Nephron progenitor cell (in vitro differentiated cells): Measurements from ENCODE around the gene CSGALNACT2.

Source experiments
- DNase-seq: peaks from one replicate; pipeline ENCODE4 v3.0.0; 2021
- H3K27ac Mint-ChIP-seq: 2 replicates; pipeline ENCODE4 v1.8.0; 2021; ENCODE audit warnings: mild to moderate bottlenecking, moderate library complexity, mixed read lengths
- H3K27me3 Mint-ChIP-seq: 2 replicates; pipeline ENCODE4 v1.8.0; 2021; ENCODE audit warnings: mild to moderate bottlenecking, low read depth, mixed read lengths; ENCODE audit not compliant: poor library complexity
- H3K36me3 Mint-ChIP-seq: 2 replicates; pipeline ENCODE4 v1.8.0; 2021; ENCODE audit warnings: low read depth, mixed read lengths
- H3K4me1 Mint-ChIP-seq: 2 replicates; pipeline ENCODE4 v1.8.0; 2021; ENCODE audit warnings: mixed read lengths
- H3K4me3 Mint-ChIP-seq: 2 replicates; pipeline ENCODE4 v1.8.0; 2021; ENCODE audit warnings: mild to moderate bottlenecking, moderate library complexity, mixed read lengths
- H3K9me3 Mint-ChIP-seq: 2 replicates; pipeline ENCODE4 v1.8.0; 2021; ENCODE audit warnings: mild to moderate bottlenecking, moderate library complexity, mixed read lengths
- TF ChIP-seq, protein P1 (sequence below): fragments of 200-600 bp; sonication (generic); IDR thresholded peaks from 2 replicates; pipeline ENCODE4 v1.5.0; 2021; ENCODE audit warnings: antibody characterized with exemption

Gene CSGALNACT2

DNA sequence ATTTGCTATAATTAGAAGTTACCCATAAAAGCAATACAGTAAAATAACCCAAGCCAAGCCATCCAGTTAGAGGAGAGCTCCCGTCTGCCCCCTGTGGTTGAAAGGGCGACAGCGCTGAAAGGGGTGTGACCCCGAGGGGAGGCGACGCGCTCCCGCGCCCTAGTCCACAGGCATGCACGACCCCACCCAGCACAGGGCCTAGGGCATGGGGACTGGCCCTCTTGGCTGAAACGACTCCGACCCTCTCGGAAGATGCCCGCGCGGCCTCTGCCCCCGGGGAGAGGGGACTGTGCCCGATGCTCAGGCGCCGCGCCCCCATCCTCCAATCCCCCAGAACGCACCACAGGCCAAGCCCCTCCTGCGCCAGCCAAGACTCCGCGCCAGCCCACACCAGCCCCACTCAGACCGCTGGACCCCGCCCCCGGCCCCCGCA is 64.0 kb downstream of the CSGALNACT2 start:
- DNase-seq = peak; percentile 54
- Mint-ChIP-seq H3K27ac (no peak overlapping the region), H3K27me3 (peaks cover 5% of the 10 kb centered on the region), H3K9me3 (no peaks in the 10 kb centered on the region), H3K4me3 (peak overlapping the region; percentile 78), H3K36me3 (peaks cover 5% of the 10 kb centered on the region), H3K4me1 (peaks cover 7% of the 10 kb centered on the region)
- TF ChIP-seq, protein P1, sequence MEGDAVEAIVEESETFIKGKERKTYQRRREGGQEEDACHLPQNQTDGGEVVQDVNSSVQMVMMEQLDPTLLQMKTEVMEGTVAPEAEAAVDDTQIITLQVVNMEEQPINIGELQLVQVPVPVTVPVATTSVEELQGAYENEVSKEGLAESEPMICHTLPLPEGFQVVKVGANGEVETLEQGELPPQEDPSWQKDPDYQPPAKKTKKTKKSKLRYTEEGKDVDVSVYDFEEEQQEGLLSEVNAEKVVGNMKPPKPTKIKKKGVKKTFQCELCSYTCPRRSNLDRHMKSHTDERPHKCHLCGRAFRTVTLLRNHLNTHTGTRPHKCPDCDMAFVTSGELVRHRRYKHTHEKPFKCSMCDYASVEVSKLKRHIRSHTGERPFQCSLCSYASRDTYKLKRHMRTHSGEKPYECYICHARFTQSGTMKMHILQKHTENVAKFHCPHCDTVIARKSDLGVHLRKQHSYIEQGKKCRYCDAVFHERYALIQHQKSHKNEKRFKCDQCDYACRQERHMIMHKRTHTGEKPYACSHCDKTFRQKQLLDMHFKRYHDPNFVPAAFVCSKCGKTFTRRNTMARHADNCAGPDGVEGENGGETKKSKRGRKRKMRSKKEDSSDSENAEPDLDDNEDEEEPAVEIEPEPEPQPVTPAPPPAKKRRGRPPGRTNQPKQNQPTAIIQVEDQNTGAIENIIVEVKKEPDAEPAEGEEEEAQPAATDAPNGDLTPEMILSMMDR = peak; percentile 60

DNA sequence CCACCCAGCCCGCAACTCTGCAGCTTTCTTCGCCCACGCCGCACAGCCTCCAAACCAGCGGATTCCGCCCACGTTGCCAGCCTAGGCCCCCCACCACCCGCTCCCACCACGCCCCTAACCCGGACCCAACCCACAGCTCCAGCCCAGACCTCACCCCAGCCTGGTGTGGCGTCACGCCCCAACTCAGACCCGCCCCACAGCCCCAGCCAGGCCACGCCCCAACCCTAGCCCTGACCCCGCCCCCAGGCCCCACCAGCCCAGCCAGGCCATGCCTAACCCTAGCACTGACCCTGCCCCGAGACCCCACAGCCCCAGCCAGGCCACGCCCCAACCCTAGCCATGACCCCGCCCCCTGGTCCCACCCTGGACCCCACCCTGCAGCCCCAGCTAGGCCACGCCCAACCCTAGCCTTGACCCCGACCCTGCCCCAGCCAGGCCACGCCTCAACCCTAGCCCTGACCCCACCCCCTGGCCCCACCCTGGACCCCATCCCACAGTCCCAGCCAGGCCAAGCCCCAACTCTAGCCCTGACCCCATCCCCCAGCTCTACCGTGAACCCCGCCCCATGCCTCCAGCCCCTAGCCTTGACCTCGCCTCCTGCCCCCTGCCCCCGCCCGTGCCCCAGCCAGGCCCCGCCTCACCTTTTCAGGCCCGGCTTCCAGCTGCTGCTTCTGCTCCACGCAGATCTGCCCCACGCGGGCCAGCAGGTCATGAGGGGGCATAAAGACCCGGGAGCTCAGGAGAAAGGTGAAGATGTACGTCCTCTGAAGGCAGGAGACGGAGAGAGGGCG is 64.6 kb downstream of the CSGALNACT2 start:
- TF ChIP-seq, protein P1 = no peak
- Mint-ChIP-seq H3K9me3 (no peaks in the 10 kb centered on the region), H3K27ac (no peak overlapping the region), H3K4me3 (peak overlapping the region; percentile 78), H3K36me3 (peaks cover under 1% of the 10 kb centered on the region), H3K4me1 (peaks cover 7% of the 10 kb centered on the region), H3K27me3 (peaks cover 5% of the 10 kb centered on the region)
- DNase-seq = peak; percentile 83

DNA sequence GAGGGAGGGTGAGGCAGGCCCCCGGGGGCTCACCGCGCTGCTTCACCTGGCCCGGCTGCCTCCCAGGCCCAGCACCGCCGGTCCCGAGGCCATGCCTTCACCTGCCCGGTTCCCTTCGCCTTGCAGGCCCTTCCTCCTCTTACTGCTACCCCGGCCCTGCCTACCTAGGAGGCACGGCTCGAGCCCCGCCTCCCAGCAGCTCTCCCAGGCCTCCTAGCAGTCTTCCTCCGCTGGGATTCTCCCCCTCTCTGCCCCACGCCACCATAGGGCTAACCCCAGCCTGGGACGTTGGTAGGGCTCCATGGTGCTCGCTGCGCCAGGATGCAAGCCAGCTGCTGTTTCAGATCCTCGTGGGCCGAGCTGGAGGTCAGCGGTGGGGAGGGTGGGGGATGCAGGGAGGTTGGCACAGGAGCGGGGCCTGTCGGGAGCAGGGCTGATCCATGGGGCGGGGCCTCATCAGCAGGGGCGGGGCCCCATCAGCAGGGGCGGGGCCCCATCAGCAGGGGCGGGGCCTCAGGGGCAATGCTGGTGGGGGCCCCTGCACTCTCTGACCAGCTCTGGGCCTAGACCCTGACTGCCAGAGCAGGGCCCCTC is 65.3 kb downstream of the CSGALNACT2 start:
- TF ChIP-seq, protein P1 = no peak
- peaks cover 7% of the 10 kb centered on the region for H3K4me1 Mint-ChIP-seq
- no peaks in the 10 kb centered on the region for H3K36me3 Mint-ChIP-seq
- peaks cover 5% of the 10 kb centered on the region for H3K27me3 Mint-ChIP-seq
- no peak overlapping the region for H3K27ac Mint-ChIP-seq
- peak overlapping the region; percentile 78 for H3K4me3 Mint-ChIP-seq
- peak; percentile 68 for DNase-seq
- H3K9me3 Mint-ChIP-seq = no peaks in the 10 kb centered on the region

DNA sequence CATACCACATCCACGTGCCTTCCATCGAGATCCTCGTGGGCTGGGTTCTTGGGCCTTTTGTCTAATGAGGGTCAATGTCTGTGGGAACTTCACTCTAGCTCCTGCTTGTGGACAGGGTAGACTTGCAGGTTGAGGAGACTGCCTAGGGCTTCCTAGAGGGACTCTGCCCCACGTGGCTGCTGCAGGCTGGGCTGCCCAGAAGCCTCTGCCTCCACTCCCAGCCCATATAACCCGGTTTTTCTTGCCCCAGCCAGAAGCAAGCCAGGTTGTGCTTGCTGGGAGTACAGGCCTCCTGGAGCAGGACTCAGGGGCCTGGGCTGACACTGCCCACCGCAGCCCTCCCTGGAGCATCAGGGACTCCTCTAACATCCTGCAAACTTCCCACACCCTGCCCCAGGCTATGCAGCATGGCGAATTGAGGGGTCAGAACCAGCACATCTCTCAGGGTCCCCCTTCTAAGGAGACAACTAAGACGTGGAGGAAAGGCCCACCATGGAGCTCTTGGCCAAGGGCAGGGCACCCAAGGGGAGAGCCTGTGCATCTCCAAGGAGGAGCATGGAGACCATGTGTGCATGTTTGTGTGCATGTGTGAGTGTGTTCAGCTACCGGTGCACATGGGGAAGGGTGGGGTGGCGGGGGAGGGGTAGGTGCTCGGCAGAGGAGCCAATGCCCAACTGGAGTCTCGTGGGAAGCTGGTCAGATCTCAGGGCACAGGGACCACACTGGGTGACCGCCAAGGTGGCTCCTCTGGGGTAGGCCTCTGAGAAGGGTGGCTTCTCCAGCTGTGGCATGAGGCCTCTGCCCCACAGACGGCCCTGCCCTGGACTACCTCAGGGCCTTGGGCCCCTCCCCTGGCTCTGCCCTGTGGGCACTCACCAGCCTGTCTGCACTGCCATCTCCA is 66.0 kb downstream of the CSGALNACT2 start:
- no peak overlapping the region for H3K27ac Mint-ChIP-seq
- no peak overlapping the region for H3K4me3 Mint-ChIP-seq
- TF ChIP-seq, protein P1 = no peak
- no peaks in the 10 kb centered on the region for H3K9me3 Mint-ChIP-seq
- peak; percentile 6 for DNase-seq
- H3K27me3 Mint-ChIP-seq = peaks cover 5% of the 10 kb centered on the region
- peaks cover 7% of the 10 kb centered on the region for H3K4me1 Mint-ChIP-seq
- H3K36me3 Mint-ChIP-seq = no peaks in the 10 kb centered on the region

DNA sequence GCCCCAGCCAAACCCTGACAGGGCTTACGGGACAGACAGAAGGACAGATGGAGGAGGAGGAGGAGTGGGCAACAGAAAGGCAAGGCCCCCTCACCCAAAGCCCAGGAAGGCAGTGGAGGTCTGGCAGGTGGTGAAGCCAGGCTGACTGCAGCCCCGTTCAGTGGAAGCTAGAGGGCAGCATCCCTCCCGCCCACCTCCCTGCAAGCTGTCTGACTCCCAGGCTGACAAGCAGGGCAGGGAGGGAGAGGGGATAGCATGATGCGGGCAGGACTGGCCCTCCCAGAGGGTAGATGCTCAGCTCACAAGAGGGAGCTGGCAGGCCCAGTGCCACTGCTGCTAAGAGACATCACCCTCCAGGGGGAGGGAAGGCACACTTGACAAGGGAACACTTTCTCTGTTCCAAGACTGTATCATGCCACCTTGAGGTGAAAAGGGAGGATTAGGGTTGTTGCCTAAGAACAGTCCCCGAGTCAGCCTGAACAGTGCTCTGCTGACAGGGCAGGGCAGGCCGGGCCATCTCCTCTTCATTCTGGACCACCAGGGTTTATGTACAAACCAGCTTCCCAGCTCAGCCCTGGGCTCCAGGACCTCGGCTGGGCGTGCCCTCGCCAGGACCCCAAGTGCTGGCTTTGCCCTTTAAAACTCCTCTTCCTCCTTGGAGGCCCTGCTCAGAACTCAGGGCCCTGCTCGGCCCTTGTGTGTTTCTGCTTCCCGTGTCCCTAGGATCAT is 66.9 kb downstream of the CSGALNACT2 start:
- Mint-ChIP-seq H3K4me3 (no peak overlapping the region), H3K27me3 (peaks cover 5% of the 10 kb centered on the region), H3K27ac (no peak overlapping the region), H3K4me1 (peaks cover 7% of the 10 kb centered on the region), H3K9me3 (no peaks in the 10 kb centered on the region), H3K36me3 (no peaks in the 10 kb centered on the region)
- TF ChIP-seq, protein P1 = peak; percentile 76
- DNase-seq = peak; percentile 68
